CD4-positive, alpha-beta T cell treated with Interleukin-15 for 1 hour (primary cell): ENCODE data around the gene CACNA1S.

ENCODE experiments used
- DNase-seq: peaks from one replicate; pipeline ENCODE4 v3.0.0-alpha.2; 2020

CACNA1S gene

GRCh38 chr1:201112173-201112731, at the start of gene CACNA1S:
Gene CACNA1S, minus strand, starts transcription at chr1:201112426. Its CDS starts 87 bp downstream, at chr1:201112339.
- DNase-seq, result no peak

GRCh38 chr1:201157949-201158348, 45.7 kb upstream of the CACNA1S start:
- no peak for DNase-seq

GRCh38 chr1:201156819-201157218, 44.6 kb upstream of the CACNA1S start:
- no peak for DNase-seq

- DNase-seq, result no peak
Measured at GRCh38 chr1:201156346-201156745, 44.1 kb upstream of the CACNA1S start.

GRCh38 chr1:201155354-201155753, 43.1 kb upstream of the CACNA1S start:
- DNase-seq, result no peak

- DNase-seq, result peak; percentile 97
Measured at GRCh38 chr1:201154389-201155165, 42.4 kb upstream of the CACNA1S start, which contains the start of gene TMEM9. Gene TMEM9, minus strand, starts transcription at chr1:201154474. Its CDS starts 551 bp downstream, at chr1:201153923.

- DNase-seq, result no peak
Measured at GRCh38 chr1:201153474-201154388, 41.5 kb upstream of the CACNA1S start.

GRCh38 chr1:201149400-201149799, 37.2 kb upstream of the CACNA1S start:
- DNase-seq, result no peak

GRCh38 chr1:201147396-201148015, 35.3 kb upstream of the CACNA1S start:
- DNase-seq, result no peak

GRCh38 chr1:201146626-201147390, 34.6 kb upstream of the CACNA1S start:
- DNase-seq, result no peak

GRCh38 chr1:201145816-201146215, 33.6 kb upstream of the CACNA1S start:
- DNase-seq, result no peak

- no peak for DNase-seq
Measured at GRCh38 chr1:201145132-201145531, 32.9 kb upstream of the CACNA1S start.

- DNase-seq, result no peak
Measured at GRCh38 chr1:201144701-201145100, 32.5 kb upstream of the CACNA1S start.

- no peak for DNase-seq
Measured at GRCh38 chr1:201143726-201144635, 31.8 kb upstream of the CACNA1S start.

- no peak for DNase-seq
Measured at GRCh38 chr1:201142849-201143725, 30.9 kb upstream of the CACNA1S start.

- DNase-seq, result no peak
Measured at GRCh38 chr1:201142011-201142848, 30.0 kb upstream of the CACNA1S start.

- no peak for DNase-seq
Measured at GRCh38 chr1:201141418-201141817, 29.2 kb upstream of the CACNA1S start.

GRCh38 chr1:201140941-201141260, 28.7 kb upstream of the CACNA1S start:
- peak; percentile 14 for DNase-seq
